CD4-positive, alpha-beta T cell treated with Interleukin-10 for 1 hour (primary cell): ENCODE results near the gene CDC20.
A peak's percentile ranks its signal among the peaks of the same experiment; 100 is the strongest.
"Not testable (repeated sequence)": the region's sequence is repeated elsewhere in the genome, so short reads cannot be mapped to it uniquely, and the experiment has no call there.

Experiments
- DNase-seq: peaks from one replicate; pipeline ENCODE4 v3.0.0-alpha.2; 2020

The CDC20 gene

GRCh38 chr1:43358121-43358745, 548 bp upstream of the CDC20 start:
- peak; percentile 40 for DNase-seq

DNA sequence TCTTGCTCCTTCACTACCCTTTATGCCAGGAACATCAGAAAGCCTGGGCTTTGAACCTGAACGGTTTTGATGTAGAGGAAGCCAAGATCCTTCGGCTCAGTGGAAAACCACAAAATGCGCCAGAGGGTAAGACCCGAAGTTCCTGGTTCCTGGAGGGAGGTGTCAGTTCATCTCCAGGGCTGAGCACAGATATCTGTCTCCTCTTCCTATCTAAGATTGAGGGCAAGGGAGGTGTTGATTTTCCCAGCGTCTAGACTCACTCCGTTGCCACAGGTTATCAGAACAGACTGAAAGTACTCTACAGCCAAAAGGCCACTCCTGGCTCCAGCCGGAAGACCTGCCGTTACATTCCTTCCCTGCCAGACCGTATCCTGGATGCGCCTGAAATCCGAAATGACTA, 915 bp downstream of the CDC20 start:
- DNase-seq, result no peak

DNA sequence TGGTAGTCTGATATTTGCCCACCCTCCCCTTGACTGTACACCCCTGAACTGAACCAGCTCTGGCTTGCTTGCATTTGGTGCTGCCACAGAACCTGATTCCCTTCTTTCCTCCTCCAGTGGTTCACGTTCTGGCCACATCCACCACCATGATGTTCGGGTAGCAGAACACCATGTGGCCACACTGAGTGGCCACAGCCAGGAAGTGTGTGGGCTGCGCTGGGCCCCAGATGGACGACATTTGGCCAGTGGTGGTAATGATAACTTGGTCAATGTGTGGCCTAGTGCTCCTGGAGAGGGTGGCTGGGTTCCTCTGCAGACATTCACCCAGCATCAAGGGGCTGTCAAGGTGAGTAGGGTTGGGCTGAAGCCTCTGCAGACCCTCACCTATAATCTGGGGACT, 1.8 kb downstream of the CDC20 start:
- no peak for DNase-seq

DNA sequence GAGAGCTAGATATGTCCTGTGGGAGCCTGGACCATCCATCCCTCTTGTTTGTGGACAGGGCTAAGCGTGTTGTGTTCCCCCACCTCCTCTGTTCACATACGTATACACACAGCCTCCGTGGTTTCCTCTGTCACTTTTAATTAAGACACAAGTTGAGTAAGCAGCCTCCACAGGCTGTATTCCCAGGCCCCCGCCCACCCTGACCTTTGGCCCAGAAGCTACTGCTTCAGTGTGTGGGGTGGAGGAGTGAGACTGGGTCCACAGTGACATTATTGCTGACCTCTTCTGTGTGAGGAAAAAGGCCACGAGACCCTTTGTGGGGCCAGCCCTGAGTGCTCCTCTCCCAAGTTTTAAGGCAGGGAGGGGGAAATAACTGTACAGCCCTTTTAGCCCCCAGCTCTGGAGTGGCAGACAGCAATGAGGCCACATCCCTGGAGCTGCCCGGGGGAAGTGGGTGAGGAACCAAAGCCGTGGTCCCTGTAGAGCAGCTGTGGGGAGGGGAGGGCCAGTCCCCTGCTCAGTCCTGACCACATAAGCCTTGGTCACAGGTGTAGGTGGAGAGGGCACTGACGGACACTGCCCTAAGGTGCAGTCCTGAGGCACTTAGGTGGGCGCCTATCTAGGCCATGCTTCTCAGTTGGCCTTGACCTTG, 4.6 kb downstream of the CDC20 start:
- no peak for DNase-seq

DNA sequence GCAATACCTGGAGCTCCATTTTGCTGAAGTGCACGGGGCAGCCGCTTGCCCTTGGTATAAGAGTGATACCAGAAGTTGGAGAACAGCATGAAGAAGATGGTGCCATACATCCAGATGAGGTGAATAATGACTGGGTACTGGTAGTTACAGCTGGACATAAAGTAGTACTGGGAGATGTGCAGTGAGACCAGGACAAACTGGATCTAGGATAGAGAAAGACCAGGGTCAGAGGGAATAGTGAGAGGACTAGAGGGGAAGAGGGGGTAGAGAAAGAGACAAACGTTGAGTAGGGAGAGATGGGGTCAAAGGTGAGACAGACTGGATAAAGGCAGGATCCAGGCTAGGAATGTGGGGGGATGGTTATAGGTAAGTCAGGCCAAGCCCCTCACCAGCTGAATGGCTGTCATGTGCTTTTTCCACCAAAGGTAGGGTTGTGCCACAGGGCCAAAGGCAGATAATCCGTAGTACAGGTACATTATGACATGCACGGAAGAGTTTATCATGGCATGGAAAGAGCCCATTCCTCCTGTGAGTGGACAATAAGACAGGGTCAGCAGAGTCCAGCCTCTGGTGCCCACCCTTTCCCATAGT, 5.2 kb downstream of the CDC20 start:
- no peak for DNase-seq

- DNase-seq, result no peak
Observed at GRCh38 chr1:43365678-43366077, 6.9 kb downstream of the CDC20 start.

- DNase-seq, result no peak
Observed at GRCh38 chr1:43366179-43366578, 7.4 kb downstream of the CDC20 start.

- DNase-seq, result no peak
Observed at GRCh38 chr1:43366601-43367025, 7.8 kb downstream of the CDC20 start.

DNA sequence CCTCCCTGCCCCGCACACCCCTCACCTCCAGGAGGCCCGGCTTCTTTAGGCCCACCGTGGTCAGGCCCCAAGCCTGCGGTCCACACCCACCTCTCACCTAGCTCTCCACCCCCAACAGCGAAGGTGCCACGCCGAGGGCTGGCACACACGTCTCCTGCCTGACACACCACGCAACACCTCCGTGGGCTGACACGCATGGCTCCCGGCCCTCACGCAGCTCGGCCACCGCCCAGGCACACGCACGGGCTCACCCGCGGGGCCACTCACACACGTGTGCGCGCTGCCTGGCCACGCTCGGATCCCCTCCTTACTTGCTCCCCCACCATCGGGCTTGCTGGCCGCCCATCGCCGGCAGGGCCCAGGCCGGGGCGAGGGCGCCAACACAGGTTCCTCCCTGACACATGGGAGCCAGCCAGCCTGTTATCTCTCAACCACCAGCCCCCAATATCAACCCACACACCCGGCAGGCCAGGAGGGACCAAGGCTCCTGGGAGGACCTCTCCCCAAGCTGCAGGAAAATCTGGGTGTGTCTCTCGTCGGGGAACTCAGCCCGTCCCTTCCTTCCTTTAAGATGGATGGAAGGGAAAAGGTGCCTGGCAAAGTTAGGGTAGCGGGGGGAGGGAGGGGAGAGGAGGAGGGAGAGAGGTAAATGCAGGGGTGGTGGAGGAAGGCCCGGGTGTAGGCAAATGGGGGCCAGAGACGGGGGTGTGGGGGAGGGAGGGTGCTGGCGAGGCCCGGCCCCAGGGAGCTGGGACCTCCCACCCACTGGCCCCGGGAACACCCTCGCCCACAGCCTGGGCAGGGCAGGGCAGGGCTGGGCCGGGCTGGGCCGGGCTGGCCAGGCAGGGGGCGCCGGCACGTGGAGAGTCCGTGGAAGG, 8.5 kb downstream of the CDC20 start:
- peak; percentile 22 for DNase-seq

DNA sequence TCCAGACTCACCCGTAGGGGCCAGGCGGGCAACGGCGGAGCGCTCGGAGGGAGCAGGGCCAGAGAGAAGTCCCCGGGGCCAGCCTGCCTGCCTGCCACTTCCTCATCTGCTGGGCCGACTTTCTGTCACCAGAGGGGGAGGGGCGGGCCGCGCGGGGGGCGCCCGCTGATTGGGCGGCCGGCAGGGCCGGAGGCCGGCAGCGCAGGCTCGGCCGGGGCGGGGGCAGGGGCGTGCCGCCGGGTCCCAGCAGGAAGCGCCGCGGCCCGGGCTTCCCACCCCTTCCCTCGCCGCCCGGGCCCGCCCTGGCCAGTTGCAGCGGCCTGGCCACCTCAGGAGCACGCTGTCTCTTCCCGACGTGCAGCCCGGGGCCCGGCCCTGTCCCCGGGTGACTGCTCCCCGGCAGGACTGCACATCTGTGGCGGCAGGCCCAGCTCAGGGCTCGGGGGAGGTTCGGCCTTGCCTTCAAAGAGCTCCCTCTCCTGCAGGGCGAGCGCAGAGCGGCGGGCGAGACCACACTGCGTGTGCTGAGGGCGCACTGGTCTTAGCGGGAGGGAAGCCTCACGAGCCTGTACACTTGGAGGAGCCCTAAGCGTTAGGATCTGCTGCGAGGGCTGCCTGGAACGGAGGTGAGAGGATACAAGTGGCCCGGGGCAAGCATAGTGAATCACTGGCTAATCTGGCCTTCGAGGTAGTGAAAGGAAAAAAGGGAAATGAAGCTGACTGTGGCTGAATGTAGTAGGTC, 9.3 kb downstream of the CDC20 start, which contains the start of gene ELOVL1:
ELOVL1 (minus strand) TSS at position 108 of the 742 bp plus-strand sequence. CDS start 2,402 bp downstream, outside the sequence.
- peak; percentile 87 for DNase-seq

DNA sequence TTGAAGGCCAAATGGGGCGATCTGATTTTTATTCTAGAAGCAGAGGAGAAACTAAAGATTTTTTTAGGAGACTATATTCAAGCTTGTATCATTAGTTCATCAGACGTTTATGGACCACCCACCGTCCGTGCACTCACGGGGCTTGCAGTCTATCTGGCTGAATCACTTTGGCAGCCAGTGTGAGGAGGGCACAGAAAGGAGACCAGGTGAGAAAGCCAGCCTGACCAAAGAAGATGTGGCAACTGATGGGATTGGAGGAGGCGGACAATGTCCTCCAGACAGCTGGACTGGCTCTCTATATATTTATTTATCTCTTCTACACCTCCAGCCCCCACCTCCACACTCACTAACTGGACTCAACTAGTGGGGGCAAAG, 9.9 kb downstream of the CDC20 start:
- no peak for DNase-seq

GRCh38 chr1:43369779-43370178, 11.0 kb downstream of the CDC20 start:
- not testable (repeated sequence) for DNase-seq

DNA sequence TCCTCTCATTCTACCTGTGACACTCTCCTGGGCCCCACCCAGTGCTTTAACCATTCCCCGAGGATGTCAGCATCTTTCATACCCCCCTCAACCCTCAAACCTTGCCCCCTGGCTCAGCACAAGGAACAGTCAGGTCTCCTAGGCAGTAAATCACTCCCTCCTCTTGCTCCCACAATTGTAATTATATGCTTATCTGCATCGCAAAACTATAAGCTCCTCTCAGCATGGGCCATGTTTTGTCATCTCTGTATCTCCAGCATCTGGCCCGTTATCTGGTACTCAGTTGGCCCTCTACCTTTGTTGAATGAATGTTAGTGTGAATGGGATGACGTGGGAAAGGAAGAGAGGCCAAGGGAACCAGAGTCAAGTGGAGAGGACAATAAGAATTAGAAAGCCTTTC, 11.8 kb downstream of the CDC20 start:
- no peak for DNase-seq

DNA sequence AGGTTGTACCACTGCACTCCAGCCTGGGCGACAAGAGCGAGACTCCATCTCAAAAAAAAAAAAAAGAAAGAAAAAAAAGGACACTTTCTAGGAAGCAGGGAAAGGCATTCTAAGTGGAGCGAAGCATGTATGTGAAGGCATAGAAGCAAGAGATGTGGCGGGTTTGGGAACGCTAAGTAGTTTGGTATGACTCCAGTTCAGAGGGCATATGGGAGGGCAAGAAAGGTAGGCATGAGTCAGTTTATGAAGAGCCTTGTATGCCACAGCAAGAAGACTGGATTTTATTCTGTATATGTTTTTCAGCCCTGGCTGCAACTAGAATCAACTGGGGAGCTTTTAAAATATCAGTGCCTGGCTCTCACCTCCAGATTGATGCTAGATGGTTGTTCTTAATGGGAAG, 13.4 kb downstream of the CDC20 start:
- DNase-seq, result no peak

DNA sequence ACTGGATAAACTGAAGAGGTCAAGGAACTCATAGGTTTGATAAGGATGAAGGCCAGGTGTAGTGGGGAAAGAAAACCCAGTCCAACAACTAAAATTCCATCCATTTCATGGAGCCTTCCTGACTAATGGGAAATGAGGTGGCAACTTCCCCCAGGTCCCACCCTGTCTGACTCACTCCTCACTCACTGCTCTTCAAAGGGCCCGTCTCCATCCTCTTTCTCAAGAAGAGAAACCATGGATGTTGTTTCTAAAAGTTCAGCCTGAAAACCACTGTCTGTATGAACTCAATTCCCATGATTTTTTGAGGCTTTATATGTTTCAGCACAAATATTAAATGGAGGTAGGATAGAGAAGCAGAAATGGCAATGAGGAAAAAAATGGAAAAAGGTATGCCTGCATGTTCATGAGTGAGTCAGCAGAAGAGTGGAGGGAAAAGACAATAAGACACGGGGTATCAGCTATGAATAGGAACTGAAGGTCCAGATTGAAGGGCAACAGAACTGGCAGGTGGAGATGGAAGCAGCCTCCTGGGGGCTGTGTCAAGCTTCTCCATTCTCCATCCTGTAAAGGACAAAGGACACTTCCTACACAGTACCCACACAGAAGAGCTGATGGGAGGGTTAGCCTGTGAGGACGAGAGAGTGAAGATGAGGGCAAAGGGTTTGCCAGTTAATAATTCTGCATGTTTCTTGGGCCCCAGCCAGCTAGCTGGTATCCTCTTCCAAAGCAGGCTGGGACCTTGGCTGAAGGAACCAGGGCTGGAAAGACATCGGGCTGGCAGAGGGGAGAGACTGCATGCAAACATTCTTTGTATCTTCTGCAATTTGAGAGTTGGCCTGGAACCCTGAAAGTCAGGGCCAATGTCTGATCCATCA, 14.5 kb downstream of the CDC20 start:
- no peak for DNase-seq

DNA sequence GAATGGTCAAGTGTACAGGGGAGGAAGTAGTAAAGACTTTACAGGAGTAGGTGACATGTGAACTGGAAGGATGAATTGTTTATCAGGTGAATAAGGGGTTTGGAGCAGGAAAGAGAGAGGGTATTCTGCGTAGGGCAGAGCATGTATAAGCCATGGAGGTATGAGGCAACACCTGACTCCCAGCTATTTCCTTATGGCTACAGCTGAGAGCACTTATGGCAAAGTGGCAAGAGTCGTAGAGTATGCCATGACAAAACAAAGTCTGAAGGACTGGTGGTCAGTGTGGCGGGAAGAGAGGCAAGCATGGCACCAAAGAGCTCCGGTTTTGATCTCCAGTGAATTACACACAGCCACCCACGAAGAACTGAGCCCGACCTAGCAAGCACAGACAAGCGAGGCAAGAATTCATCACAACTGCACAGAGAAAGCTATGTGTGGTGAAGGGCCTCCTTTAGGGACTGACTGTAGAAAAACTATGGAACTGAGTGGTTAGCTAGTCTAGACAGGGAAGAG, 18.0 kb downstream of the CDC20 start:
- DNase-seq, result no peak

- DNase-seq, result no peak
Observed at GRCh38 chr1:43377831-43378230, 19.1 kb downstream of the CDC20 start.

GRCh38 chr1:43379476-43379875, 20.7 kb downstream of the CDC20 start:
- no peak for DNase-seq

- no peak for DNase-seq
Observed at GRCh38 chr1:43381612-43382011, 22.8 kb downstream of the CDC20 start.

DNA sequence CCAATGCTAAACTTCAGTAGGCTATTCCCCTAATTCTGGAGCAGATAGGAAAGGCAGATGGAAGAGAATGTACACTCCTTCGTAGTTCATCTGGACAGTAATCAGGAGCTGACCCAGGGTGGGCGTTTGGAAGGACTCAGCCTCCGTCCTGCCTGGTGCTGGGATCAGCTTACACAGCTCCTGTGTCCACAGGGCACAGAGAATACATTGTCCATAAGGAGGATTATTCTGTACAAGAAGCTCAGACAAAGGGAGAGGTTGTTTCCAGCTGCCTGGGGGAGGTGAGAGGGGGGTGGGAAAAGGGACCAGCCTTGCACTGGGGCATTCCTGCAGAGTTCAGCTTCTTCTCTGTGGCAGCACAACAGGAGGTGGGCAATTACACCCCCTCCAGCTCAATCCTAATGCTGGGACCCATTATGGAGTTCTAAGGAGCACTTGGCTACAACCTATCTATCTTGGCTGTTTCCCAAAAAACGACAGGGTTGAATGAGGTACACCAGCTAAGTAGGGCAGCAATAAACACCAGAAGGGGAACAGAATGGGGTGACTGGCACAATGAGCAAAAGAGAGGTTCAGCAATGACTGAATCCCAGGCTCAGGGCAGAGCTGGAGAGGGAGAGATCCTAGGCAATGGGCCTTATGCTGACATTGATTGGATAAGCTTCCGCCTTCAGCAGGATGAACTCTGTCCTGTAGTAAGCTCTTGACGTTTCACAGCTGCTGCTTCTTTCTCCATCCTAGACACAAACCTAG, 23.4 kb downstream of the CDC20 start:
- no peak for DNase-seq

DNA sequence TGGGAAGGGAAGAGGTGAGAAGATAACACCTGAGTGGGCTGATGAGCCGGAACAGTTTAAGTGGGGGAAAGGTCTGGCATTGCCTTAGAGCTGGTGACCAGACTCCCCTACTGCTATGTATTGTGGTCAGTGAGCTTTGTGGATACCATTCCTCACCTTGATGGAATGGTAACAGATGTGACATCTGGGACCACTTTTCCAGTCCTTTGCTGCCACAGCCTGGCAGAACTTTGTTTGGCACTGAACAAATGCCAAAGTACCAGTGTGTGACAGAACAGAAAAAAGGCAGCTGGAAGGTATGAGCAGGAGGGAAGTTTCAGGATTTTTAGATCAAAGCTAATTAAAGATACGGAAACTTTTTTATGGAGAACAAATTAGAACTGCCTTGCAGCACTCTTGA, 24.7 kb downstream of the CDC20 start:
- no peak for DNase-seq
